IgD-negative memory B cell (primary cell): Measurements from ENCODE around the gene ITLN2. TPM values are rescaled to one million over a fixed set of nuclear protein-coding genes. Genes with fewer than 3 reads are reported as not detected.
"Not testable (repeated sequence)": the region's sequence is repeated elsewhere in the genome, so short reads cannot be mapped to it uniquely, and the experiment has no call there.

Experiments used
- H3K27ac Mint-ChIP-seq, 3 donors: one replicate each; pipeline ENCODE4 v1.8.0; 2020 to 2022; ENCODE audit warnings: mild to moderate bottlenecking in 3 of 3, mixed read lengths in 3 of 3, moderate library complexity in 1 of 3
- H3K27me3 Mint-ChIP-seq: one replicate; pipeline ENCODE4 v1.8.0; 2021; ENCODE audit warnings: mixed read lengths
- H3K36me3 Mint-ChIP-seq: one replicate; pipeline ENCODE4 v1.8.0; 2020; ENCODE audit warnings: mild to moderate bottlenecking, mixed read lengths
- H3K4me1 Mint-ChIP-seq, 3 donors: one replicate each; pipeline ENCODE4 v1.8.0; 2020 to 2022; ENCODE audit warnings: mixed read lengths in 3 of 3, mild to moderate bottlenecking in 1 of 3
- H3K4me3 Mint-ChIP-seq, 4 donors: one replicate each; pipeline ENCODE4 v1.8.0; 2020 to 2022; ENCODE audit warnings: mild to moderate bottlenecking in 4 of 4, mixed read lengths in 4 of 4, moderate library complexity in 3 of 4
- H3K9me3 Mint-ChIP-seq, 3 donors: one replicate each; pipeline ENCODE4 v1.8.0; 2020 to 2021; ENCODE audit warnings: mixed read lengths in 3 of 3, mild to moderate bottlenecking in 1 of 3
- polyA plus RNA-seq: library from polyadenylated mRNA; unstranded; fragments of 300-500 nt; fragmentation: Illumina TruSeq; gene quantifications from one replicate; pipeline ENCODE4 v1.2.3, GENCODE V29; 2021

The ITLN2 gene
- not detected for polyA plus RNA-seq

- H3K9me3 Mint-ChIP-seq, result no peaks in the 10 kb centered on the region
- H3K36me3 Mint-ChIP-seq, result no peaks in the 10 kb centered on the region
- no peaks in the 10 kb centered on the region for H3K27me3 Mint-ChIP-seq
- H3K4me1 Mint-ChIP-seq, result peaks cover 0 to 2% (median 2%) of the 10 kb centered on the region in 3 donors
- no peak within 1 kb of the TSS for H3K4me3 Mint-ChIP-seq
- H3K27ac Mint-ChIP-seq, result peak within 1 kb of the TSS in 1 of 3 donors; percentile 14
Observed at GRCh38 chr1:160954158-160955104, at the start of gene ITLN2. ITLN2 (minus strand) TSS chr1:160954809; CDS start chr1:160954741, 68 bp downstream.

- no peak overlapping the region for H3K27ac Mint-ChIP-seq
- H3K36me3 Mint-ChIP-seq, result peaks cover 4% of the 10 kb centered on the region
- H3K4me3 Mint-ChIP-seq, result no peak overlapping the region
- H3K9me3 Mint-ChIP-seq, result no peaks in the 10 kb centered on the region
- H3K4me1 Mint-ChIP-seq, result peaks cover 0 to 7% (median 4%) of the 10 kb centered on the region in 3 donors
- H3K27me3 Mint-ChIP-seq, result no peaks in the 10 kb centered on the region
Observed at GRCh38 chr1:161001525-161001924, 46.9 kb upstream of the ITLN2 start.

- Mint-ChIP-seq H3K27ac (no peak overlapping the region), H3K4me3 (no peak overlapping the region), H3K27me3 (no peaks in the 10 kb centered on the region), H3K9me3 (no peaks in the 10 kb centered on the region), H3K4me1 (peaks cover 0 to 7% (median 4%) of the 10 kb centered on the region in 3 donors), H3K36me3 (peaks cover 4% of the 10 kb centered on the region)
Observed at GRCh38 chr1:161000736-161001480, 46.3 kb upstream of the ITLN2 start.

- Mint-ChIP-seq H3K9me3 (no peaks in the 10 kb centered on the region), H3K36me3 (peaks cover 4% of the 10 kb centered on the region), H3K27me3 (no peaks in the 10 kb centered on the region), H3K4me1 (peaks cover 0 to 7% (median 4%) of the 10 kb centered on the region in 3 donors), H3K4me3 (no peak overlapping the region), H3K27ac (no peak overlapping the region)
Observed at GRCh38 chr1:160999376-160999775, 44.8 kb upstream of the ITLN2 start.

GRCh38 chr1:160997323-160998038 is 42.9 kb upstream of the ITLN2 start:
- Mint-ChIP-seq H3K27me3 (no peaks in the 10 kb centered on the region), H3K27ac (peak overlapping the region in 2 of 3 donors; percentile 71 to 80), H3K4me1 (peaks cover 0 to 7% (median 4%) of the 10 kb centered on the region in 3 donors), H3K4me3 (no peak overlapping the region), H3K36me3 (peaks cover 4% of the 10 kb centered on the region), H3K9me3 (no peaks in the 10 kb centered on the region)

GRCh38 chr1:160996178-160996577 is 41.6 kb upstream of the ITLN2 start:
- peaks cover 4% of the 10 kb centered on the region for H3K36me3 Mint-ChIP-seq
- H3K9me3 Mint-ChIP-seq, result no peaks in the 10 kb centered on the region
- H3K27me3 Mint-ChIP-seq, result no peaks in the 10 kb centered on the region
- no peak overlapping the region for H3K27ac Mint-ChIP-seq
- H3K4me3 Mint-ChIP-seq, result no peak overlapping the region
- H3K4me1 Mint-ChIP-seq, result peaks cover 0 to 4% (median 3%) of the 10 kb centered on the region in 3 donors

GRCh38 chr1:160993544-160994193 is 39.1 kb upstream of the ITLN2 start:
- no peaks in the 10 kb centered on the region for H3K9me3 Mint-ChIP-seq
- peaks cover 2% of the 10 kb centered on the region for H3K36me3 Mint-ChIP-seq
- H3K27me3 Mint-ChIP-seq, result peaks cover 1% of the 10 kb centered on the region
- peaks cover 0 to 6% (median 4%) of the 10 kb centered on the region in 3 donors for H3K4me1 Mint-ChIP-seq
- H3K27ac Mint-ChIP-seq, result no peak overlapping the region
- H3K4me3 Mint-ChIP-seq, result no peak overlapping the region

- not testable (repeated sequence) for H3K27me3 Mint-ChIP-seq, H3K9me3 Mint-ChIP-seq, H3K4me3 Mint-ChIP-seq, H3K4me1 Mint-ChIP-seq, H3K27ac Mint-ChIP-seq, H3K36me3 Mint-ChIP-seq
Observed at GRCh38 chr1:160992036-160992435, 37.4 kb upstream of the ITLN2 start.

- H3K9me3 Mint-ChIP-seq, result no peaks in the 10 kb centered on the region
- no peaks in the 10 kb centered on the region for H3K36me3 Mint-ChIP-seq
- no peak overlapping the region for H3K4me3 Mint-ChIP-seq
- H3K4me1 Mint-ChIP-seq, result peaks cover 0 to 2% (median 1%) of the 10 kb centered on the region in 3 donors
- no peak overlapping the region for H3K27ac Mint-ChIP-seq
- H3K27me3 Mint-ChIP-seq, result peaks cover 4% of the 10 kb centered on the region
Observed at GRCh38 chr1:160987359-160988050, 32.9 kb upstream of the ITLN2 start.

- Mint-ChIP-seq H3K4me3 (no peak overlapping the region), H3K9me3 (no peaks in the 10 kb centered on the region), H3K36me3 (no peaks in the 10 kb centered on the region), H3K27ac (peak overlapping the region in 1 of 3 donors; percentile 63), H3K27me3 (peaks cover 19% of the 10 kb centered on the region), H3K4me1 (peaks cover 1 to 9% (median 4%) of the 10 kb centered on the region in 3 donors)
Observed at GRCh38 chr1:160985723-160986122, 31.1 kb upstream of the ITLN2 start.

- Mint-ChIP-seq H3K27ac (no peak overlapping the region), H3K36me3 (no peaks in the 10 kb centered on the region), H3K27me3 (peaks cover 19% of the 10 kb centered on the region)
Observed at GRCh38 chr1:160981584-160982411, 27.2 kb upstream of the ITLN2 start.

GRCh38 chr1:160979286-160979685 is 24.7 kb upstream of the ITLN2 start:
- H3K27ac Mint-ChIP-seq, result no peak overlapping the region
- H3K4me1 Mint-ChIP-seq, result peaks cover 0 to 9% (median 4%) of the 10 kb centered on the region in 3 donors
- H3K36me3 Mint-ChIP-seq, result no peaks in the 10 kb centered on the region
- peaks cover 19% of the 10 kb centered on the region for H3K27me3 Mint-ChIP-seq
- no peak overlapping the region for H3K4me3 Mint-ChIP-seq
- no peaks in the 10 kb centered on the region for H3K9me3 Mint-ChIP-seq

More at GRCh38 chr1:160981584-160982411, 27.2 kb upstream of the ITLN2 start:
- Mint-ChIP-seq H3K9me3 (no peaks in the 10 kb centered on the region), H3K4me3 (peak overlapping the region in 3 of 4 donors; percentile 49 to 88 (median 79)), H3K4me1 (peaks cover 0 to 9% (median 2%) of the 10 kb centered on the region in 3 donors)

GRCh38 chr1:160978510-160978927 is 23.9 kb upstream of the ITLN2 start:
- no peaks in the 10 kb centered on the region for H3K9me3 Mint-ChIP-seq
- H3K27ac Mint-ChIP-seq, result no peak overlapping the region
- no peak overlapping the region for H3K4me3 Mint-ChIP-seq
- no peaks in the 10 kb centered on the region for H3K36me3 Mint-ChIP-seq
- H3K27me3 Mint-ChIP-seq, result peaks cover 19% of the 10 kb centered on the region
- peaks cover 0 to 9% (median 4%) of the 10 kb centered on the region in 3 donors for H3K4me1 Mint-ChIP-seq
